Hepatocyte (in vitro differentiated cells): ENCODE results near the gene PHAF1. TPM values are rescaled to one million over a fixed set of nuclear protein-coding genes. Genes with fewer than 3 reads are reported as not detected.

ENCODE experiments used
- DNase-seq: peaks from one replicate; pipeline ENCODE4 v3.0.0-alpha.2; 2016; ENCODE audit warnings: low spot score
- H2AFZ ChIP-seq: fragments of 200-600 bp; sonication (generic); 2 replicates; pipeline ENCODE4 v1.6.0; 2016; ENCODE audit warnings: antibody characterized with exemption, mild to moderate bottlenecking
- H3K27ac ChIP-seq: fragments of 200-600 bp; sonication (generic); 2 replicates; pipeline ENCODE4 v1.5.1; 2016; ENCODE audit warnings: mild to moderate bottlenecking
- H3K27me3 ChIP-seq: fragments of 200-600 bp; sonication (generic); 2 replicates; pipeline ENCODE4 v1.6.1; 2016
- H3K36me3 ChIP-seq: fragments of 200-600 bp; sonication (generic); replicated peaks from 2 replicates; pipeline ENCODE4 v1.5.1; 2016; ENCODE audit warnings: low read depth; ENCODE audit not compliant: insufficient read depth
- H3K4me1 ChIP-seq: fragments of 200-600 bp; sonication (generic); 2 replicates; pipeline ENCODE4 v1.5.1; 2016; ENCODE audit warnings: mild to moderate bottlenecking, moderate library complexity; ENCODE audit not compliant: insufficient read depth
- H3K4me2 ChIP-seq: fragments of 200-600 bp; sonication (generic); 2 replicates; pipeline ENCODE4 v1.6.0; 2016
- H3K4me3 ChIP-seq: fragments of 200-600 bp; sonication (generic); 2 replicates; pipeline ENCODE4 v1.5.1; 2016; ENCODE audit warnings: mild to moderate bottlenecking
- H3K79me2 ChIP-seq: fragments of 200-600 bp; sonication (generic); 2 replicates; pipeline ENCODE4 v1.6.0; 2017; ENCODE audit warnings: mild to moderate bottlenecking
- H3K9me2 ChIP-seq: fragments of 200-600 bp; sonication (generic); replicated peaks from 2 replicates; pipeline ENCODE4 v1.6.0; 2017; ENCODE audit warnings: mild to moderate bottlenecking; ENCODE audit not compliant: insufficient read depth
- H3K9me3 ChIP-seq: fragments of 200-600 bp; sonication (generic); 2 replicates; pipeline ENCODE4 v1.5.1; 2016; ENCODE audit warnings: low read depth, mild to moderate bottlenecking
- H4K20me1 ChIP-seq: fragments of 200-600 bp; sonication (generic); 2 replicates; pipeline ENCODE4 v1.6.0; 2016; ENCODE audit warnings: mild to moderate bottlenecking; ENCODE audit not compliant: insufficient read depth, poor library complexity, severe bottlenecking
- CTCF ChIP-seq: fragments of 200-600 bp; sonication (generic); IDR thresholded peaks from 2 replicates; pipeline ENCODE4 v1.5.1; 2016; ENCODE audit warnings: antibody characterized with exemption, mild to moderate bottlenecking; ENCODE audit not compliant: poor library complexity
- EZH2 ChIP-seq: fragments of 200-600 bp; sonication (generic); IDR thresholded peaks from 2 replicates; pipeline ENCODE4 v1.6.1; 2016; ENCODE audit warnings: antibody characterized with exemption, mild to moderate bottlenecking, borderline replicate concordance
- EZH2phosphoT487 ChIP-seq: fragments of 200-600 bp; sonication (generic); IDR thresholded peaks from one replicate; pipeline ENCODE4 v1.6.1; 2018; ENCODE audit warnings: antibody characterized with exemption, mild to moderate bottlenecking, low read depth, moderate library complexity; ENCODE audit not compliant: unreplicated experiment, severe bottlenecking
- WGBS: methylation state at CpG from one replicate; pipeline ENCODE4 v1.1.6; 2016; ENCODE audit warnings: low lambda C conversion rate; ENCODE audit errors: missing lambda C conversion rate; 5-methylcytosine and 5-hydroxymethylcytosine counted together
- polyA plus RNA-seq: library from polyadenylated mRNA; unstranded; fragments of >200 nt; fragmentation: Nextera tagmentation; extraction: Ambion mirVana; gene quantifications from 2 replicates; pipeline ENCODE4 v1.2.1, GENCODE V29; 2016
- total RNA-seq: library from RNA; depleted of rRNA; stranded (reverse); fragments of >200 nt; gene quantifications from 2 replicates; pipeline ENCODE4 v1.2.3, GENCODE V29; 2014

PHAF1 gene
- total and polyA plus RNA-seq, 2 experiments from 2014 or later = 18.7 to 20.2 TPM

- no peaks in the 10 kb centered on the region for H4K20me1 ChIP-seq
- no peak overlapping the region for H3K27ac ChIP-seq
- WGBS = 56% methylated on average over 15 of the region's 15 CpGs
- no peak overlapping the region for H2AFZ ChIP-seq
- H3K4me1 ChIP-seq = peaks cover 21% of the 10 kb centered on the region
- peaks cover 28% of the 10 kb centered on the region for H3K27me3 ChIP-seq
- DNase-seq = no peak
- TF ChIP-seq EZH2phosphoT487 = no peak
- H3K9me2 ChIP-seq = no peaks in the 10 kb centered on the region
- H3K9me3 ChIP-seq = no peaks in the 10 kb centered on the region
- H3K4me3 ChIP-seq = no peak overlapping the region
- H3K4me2 ChIP-seq = peak overlapping the region; percentile 91
- H3K36me3 ChIP-seq = no peaks in the 10 kb centered on the region
- H3K79me2 ChIP-seq = no peaks in the 10 kb centered on the region
Measured at GRCh38 chr16:67156143-67156844, 46.6 kb downstream of the PHAF1 start.

- H3K4me3 ChIP-seq = no peak overlapping the region
- H3K4me1 ChIP-seq = peaks cover 18% of the 10 kb centered on the region
- H3K9me3 ChIP-seq = no peaks in the 10 kb centered on the region
- H3K9me2 ChIP-seq = no peaks in the 10 kb centered on the region
- no peak overlapping the region for H2AFZ ChIP-seq
- peaks cover 4% of the 10 kb centered on the region for H4K20me1 ChIP-seq
- H3K79me2 ChIP-seq = no peaks in the 10 kb centered on the region
- H3K36me3 ChIP-seq = no peaks in the 10 kb centered on the region
- no peak overlapping the region for H3K27ac ChIP-seq
- 64% methylated on average over 7 of the region's 7 CpGs for WGBS
- TF ChIP-seq EZH2 (no peak), EZH2phosphoT487 (no peak), CTCF (no peak)
- DNase-seq = no peak
- no peak overlapping the region for H3K4me2 ChIP-seq
- peaks cover 38% of the 10 kb centered on the region for H3K27me3 ChIP-seq
Measured at GRCh38 chr16:67157106-67157748, 47.5 kb downstream of the PHAF1 start.

DNA sequence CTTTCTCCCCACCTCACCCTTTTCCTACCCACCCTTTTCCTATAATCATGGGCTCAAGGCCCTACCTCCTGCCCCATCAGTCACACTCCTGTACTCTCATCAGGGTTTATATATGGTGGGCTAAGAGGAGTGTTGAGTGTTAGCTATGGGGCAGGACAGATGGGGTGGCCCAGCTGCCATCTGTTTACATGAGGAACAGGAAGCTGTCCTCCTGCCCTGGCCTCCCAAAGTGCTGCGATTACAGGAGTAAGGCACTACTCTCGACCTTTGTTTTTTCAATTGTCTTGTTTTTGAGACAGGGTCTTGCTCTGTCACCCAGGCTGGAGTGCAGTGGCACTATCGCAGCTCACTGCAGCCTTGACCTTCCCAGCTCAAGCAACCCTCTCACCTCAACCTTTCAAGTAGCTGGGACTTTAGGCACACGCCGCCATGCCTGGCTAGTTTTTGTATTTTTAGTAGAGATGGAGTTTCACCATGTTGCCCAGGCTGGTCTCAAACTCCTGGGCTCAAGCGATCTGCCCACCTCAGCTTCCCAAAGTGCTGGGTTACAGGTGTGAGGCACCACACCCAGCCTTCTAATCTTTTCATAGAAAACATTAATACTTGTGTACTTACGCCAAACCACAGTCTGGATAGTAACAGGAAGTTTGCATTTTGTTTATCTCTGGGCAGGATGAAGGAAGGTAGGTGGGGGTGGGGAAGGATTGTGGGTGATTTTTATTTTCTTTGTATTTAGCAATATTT, 48.3 kb downstream of the PHAF1 start:
- Histone ChIP-seq H3K27me3 (peaks cover 46% of the 10 kb centered on the region), H3K4me3 (no peak overlapping the region), H3K4me1 (peaks cover 21% of the 10 kb centered on the region), H4K20me1 (peaks cover 4% of the 10 kb centered on the region), H2AFZ (no peak overlapping the region), H3K9me2 (no peaks in the 10 kb centered on the region), H3K9me3 (no peaks in the 10 kb centered on the region), H3K4me2 (no peak overlapping the region), H3K27ac (no peak overlapping the region), H3K36me3 (no peaks in the 10 kb centered on the region), H3K79me2 (no peaks in the 10 kb centered on the region)
- WGBS = 76% methylated on average over 7 of the region's 7 CpGs
- no peak for DNase-seq
- TF ChIP-seq EZH2 (no peak), EZH2phosphoT487 (no peak), CTCF (no peak)
